NOMO-1 treated with dmso at 0.1 percent for 144 hours (cell line): ENCODE data around the gene SEZ6L2.
A peak's percentile ranks its signal among the peaks of the same experiment; 100 is the strongest.
"Not testable (repeated sequence)": the region's sequence is repeated elsewhere in the genome, so short reads cannot be mapped to it uniquely, and the experiment has no call there.

ENCODE experiments used
- DNase-seq: peaks from one replicate; lab custom pipeline; 2025; ENCODE audit not compliant: unreplicated experiment; lab: John Stamatoyannopoulos, UW

Gene SEZ6L2

GRCh38 chr16:29899516-29900101 is at the start of gene SEZ6L2:
TSS of gene SEZ6L2 (minus strand) at chr16:29899550. CDS start at chr16:29899019, 531 bp downstream.
- DNase-seq: peak; percentile 63

- no peak for DNase-seq
These were observed 48.5 kb upstream of the SEZ6L2 start for GRCh38 chr16:29947897-29948296.

DNA sequence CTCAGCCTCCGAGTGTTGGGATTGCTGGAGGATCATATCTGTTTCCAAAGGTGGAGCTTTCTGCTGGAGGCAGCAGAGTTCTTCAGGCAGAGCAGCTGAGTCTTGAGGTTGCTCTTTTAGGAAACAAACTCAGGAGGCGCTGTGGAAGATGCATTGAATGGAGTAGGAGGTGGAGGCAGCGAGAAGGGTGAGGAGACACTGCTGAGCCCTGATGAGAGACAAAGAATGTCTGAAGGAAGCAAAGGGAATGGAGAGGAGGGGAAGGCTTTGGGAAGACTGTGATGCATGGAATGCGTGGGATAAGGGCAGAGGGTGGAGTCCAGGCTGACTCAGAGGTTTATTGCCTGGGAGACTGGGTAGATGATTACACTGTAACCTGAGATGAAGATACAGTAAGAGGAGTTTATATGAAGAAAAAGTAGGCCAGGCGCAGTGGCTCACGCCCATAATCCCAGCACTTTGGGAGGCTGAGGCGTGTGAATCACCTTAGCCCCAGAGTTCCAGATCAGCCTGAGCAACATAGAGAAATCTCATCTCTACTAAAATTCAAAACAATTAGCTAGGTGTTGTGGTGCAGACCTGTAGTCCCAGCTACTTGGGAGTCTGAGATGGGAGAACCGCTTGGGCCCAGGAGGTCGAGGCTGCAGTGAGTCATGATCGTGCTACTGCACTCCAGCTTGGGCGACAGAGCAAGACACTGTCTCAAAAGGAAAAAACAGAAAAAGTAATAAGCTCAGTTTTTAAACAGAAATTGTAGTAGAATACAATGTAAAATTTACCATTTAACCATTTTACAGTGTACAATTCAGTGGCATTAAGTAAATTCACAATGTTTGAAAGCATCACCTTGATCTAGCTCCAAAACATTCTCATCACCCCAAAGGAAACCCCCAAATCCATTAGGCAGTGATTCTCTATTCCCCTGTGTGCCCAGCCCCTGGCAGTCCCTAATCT is 44.8 kb upstream of the SEZ6L2 start:
- no peak for DNase-seq

GRCh38 chr16:29940656-29941055 is 41.3 kb upstream of the SEZ6L2 start:
- DNase-seq: no peak

GRCh38 chr16:29931750-29932149 is 32.4 kb upstream of the SEZ6L2 start:
- DNase-seq: not testable (repeated sequence)

- no peak for DNase-seq
These were observed 27.9 kb upstream of the SEZ6L2 start for GRCh38 chr16:29927070-29927905.

- DNase-seq: no peak
These were observed 27.3 kb upstream of the SEZ6L2 start for GRCh38 chr16:29926711-29927052.

DNA sequence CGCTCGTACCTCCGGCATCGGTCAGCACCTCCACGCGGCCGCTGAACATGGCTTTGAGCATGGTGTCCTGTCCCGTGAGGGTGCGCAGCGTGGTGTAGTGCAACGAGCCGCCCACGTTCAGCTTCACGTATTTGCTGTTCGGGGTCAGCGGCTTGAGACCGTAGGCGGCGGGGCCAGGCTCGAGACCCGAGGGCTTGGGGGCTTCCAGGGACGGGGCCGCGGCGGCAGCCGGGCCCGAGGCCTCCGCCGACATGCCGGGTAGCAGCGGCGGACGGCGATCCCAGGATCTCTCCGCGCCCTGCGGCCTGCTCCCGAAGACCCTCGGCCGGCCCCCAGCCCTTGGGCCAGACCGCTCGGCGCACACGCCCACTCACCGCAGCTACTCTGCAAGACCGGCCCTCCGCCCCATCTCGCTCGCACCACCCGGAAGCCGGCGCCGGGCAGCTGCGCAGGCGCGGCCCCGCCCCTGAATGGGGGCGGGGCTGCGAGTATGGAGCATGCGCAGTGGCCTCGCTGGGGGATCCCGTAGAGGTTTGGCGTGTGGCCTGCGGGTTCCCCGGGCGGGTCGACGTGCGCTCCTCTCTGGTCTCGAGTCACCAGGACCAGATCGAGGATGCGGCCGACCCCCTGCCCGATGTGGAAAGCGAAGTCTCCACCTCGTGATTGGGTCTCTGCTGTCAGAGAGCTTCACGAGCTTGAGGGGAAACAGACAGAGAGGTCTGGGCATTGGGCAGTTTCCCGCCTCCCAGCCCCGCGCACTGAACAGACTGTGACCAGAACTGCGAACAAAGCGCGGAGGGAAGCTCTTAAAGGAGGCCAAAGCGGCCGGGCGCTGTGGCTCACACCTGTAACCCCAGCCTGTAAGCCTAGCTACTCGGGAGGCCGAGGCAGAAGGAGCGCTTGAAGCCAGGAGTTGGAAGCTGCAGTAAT is 26.7 kb upstream of the SEZ6L2 start, which contains the start of gene KCTD13:
KCTD13 (minus strand) TSS at position 446 of the 930 bp plus-strand sequence; CDS start at position 253, 193 bp downstream.
- DNase-seq: peak; percentile 63

DNA sequence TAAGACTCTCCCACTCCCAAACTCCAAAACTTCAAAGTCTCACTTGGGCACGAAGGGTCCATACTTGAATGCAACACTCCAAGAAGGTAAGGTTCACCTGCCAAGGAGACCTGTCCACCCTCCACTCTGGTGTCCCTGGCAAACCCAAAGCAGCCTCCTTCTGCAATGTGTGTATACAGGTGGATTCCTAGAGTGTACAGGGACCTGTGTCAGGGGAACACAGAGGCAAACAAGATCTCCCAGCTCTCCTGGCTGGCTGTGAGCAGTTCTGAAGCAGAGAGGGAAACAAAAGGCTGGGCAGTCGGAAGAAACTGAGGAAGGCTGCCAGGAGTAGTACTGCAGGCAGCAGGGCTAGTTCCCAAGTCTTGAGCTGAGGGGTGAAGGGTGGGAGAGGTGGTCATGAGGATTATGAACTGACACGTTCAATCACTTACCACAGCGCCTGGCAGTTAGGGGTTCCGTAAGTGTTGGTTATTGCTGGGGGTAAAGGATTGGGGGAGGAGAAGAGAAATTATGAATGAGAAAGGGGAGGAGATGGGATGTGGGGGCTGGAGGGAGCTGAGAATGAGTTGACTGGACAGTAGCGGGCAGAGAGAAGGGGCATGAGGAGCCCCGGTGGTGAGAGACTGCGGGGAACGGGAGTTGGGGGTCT is 25.9 kb upstream of the SEZ6L2 start:
- DNase-seq: no peak

DNA sequence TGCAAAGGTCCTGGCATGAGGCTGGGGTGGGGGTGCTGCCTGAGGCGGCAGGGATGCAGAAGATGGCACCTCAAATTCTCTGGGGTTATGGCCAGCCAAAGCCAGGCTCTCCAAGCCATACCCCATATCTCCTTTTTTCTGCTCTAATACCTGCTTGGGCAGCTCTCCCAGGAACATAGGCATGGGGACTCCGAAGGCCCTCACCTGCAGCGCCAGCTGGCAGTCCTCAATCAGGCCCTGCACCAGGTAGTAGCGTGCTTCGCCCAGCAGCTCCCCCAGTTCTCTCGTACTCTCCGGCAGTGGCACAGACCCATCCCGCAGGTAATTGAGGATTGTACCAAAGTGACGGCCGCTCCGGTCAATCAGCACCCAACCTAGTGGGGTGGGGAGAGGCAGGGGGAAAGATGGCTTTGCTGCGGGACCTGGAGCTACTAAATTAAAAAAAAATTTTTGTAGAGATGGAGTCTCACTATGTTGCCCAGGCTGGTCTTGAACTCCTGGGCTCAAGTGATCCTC is 23.7 kb upstream of the SEZ6L2 start:
- DNase-seq: no peak

- no peak for DNase-seq
These were observed 23.0 kb upstream of the SEZ6L2 start for GRCh38 chr16:29922326-29922725.

DNA sequence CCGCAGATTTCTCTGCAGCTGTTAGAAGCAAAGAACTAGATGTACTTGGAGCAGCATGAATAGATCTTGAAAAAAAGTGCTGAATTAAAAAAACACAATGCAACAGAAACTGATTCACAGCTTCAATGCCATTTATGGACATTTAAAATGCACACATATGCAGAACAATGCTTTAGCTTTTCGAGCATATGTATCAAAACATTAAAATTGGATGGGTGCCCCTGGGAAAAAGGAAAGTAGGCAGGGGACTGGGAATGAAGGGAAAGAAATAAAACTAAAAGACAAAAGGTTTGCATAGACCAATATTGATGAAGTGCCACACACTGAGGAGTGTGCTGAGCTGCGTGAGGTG is 21.7 kb upstream of the SEZ6L2 start:
- DNase-seq: no peak

GRCh38 chr16:29920288-29921033 is 21.1 kb upstream of the SEZ6L2 start:
- no peak for DNase-seq

DNA sequence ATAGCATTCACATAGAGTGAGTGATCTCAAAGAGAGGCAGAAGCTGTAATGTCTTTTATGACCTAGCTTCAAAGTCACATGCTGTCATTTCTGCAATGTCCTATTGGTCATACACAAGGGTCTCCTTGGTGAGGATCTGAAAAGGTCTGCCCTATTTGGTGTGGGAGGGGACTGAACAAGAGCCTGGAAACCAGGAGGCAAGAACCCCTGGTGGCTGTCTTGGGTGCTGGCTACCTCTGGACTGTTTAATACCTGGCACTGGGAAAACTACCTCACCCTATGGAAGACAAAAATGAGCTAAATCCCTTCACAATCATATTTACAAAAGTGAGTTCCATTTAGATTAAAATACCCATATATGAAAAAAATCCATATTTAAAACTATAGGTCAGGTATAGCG is 17.6 kb upstream of the SEZ6L2 start:
- no peak for DNase-seq

GRCh38 chr16:29915590-29916247 is 16.4 kb upstream of the SEZ6L2 start:
- no peak for DNase-seq

DNA sequence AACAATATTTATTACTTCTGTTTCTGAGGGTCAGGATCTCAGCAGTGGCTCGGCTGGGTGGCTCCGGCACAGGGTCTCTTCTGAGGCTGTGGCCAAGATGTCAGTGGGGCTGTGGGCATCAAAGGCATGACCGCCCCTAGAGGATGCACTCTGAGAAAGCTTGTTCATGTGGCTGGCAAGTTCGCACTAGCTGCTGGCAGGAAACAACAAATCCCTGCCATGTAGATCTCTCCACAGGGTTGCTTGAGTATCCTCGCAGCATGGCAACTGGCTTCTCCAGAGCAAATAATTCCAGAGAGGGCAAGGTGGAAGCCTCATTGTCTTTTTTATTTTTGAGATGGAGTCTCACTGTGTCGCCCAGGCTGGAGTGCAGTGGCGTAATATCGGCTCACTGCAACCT is 14.2 kb upstream of the SEZ6L2 start:
- DNase-seq: no peak

DNA sequence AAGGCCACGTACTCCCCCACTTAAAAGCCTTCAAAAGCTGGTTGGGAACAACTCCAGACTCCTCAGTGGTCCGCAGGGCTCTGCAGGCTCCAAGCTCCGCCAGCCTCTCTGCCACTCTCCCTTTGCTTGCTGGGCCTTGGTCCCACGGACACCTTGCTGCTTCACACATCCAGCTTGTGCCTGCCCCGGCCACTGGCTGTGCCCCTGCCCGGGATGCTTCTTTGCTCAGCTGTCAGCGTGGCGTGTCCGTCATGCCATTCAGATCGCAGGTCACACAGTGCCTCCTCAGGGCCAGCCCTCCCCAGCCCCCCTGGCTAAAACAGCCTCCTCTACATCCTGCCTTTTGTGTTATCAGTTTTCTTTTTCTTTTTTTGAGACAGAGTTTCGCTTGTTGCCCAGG is 12.7 kb upstream of the SEZ6L2 start:
- no peak for DNase-seq

- DNase-seq: no peak
These were observed 12.3 kb upstream of the SEZ6L2 start for GRCh38 chr16:29911676-29912010.
